SJSA1 (cell line): ENCODE measurements around the gene OSBPL5. TPM values are rescaled to one million over a fixed set of nuclear protein-coding genes. Genes with fewer than 3 reads are reported as not detected.

Experiments
- DNase-seq, 2 experiments: peaks; one replicate each; pipeline ENCODE4 v3.0.0-alpha.2; 2015 to 2020; ENCODE audit warnings: low spot score in 2 of 2, low read depth in 1 of 2
- H3K27ac ChIP-seq: fragments of 250-450 bp; sonication (Bioruptor Pico); 2 replicates; pipeline ENCODE4 v1.5.1; 2020; ENCODE audit warnings: mild to moderate bottlenecking, moderate library complexity
- H3K27me3 ChIP-seq: fragments of 250-450 bp; sonication (Bioruptor Pico); replicated peaks from 2 replicates; pipeline ENCODE4 v1.5.1; 2020; ENCODE audit warnings: mild to moderate bottlenecking, moderate library complexity
- H3K36me3 ChIP-seq: fragments of 250-450 bp; sonication (Bioruptor Pico); 2 replicates; pipeline ENCODE4 v1.5.1; 2020; ENCODE audit warnings: mild to moderate bottlenecking
- H3K4me1 ChIP-seq: fragments of 250-450 bp; sonication (Bioruptor Pico); replicated peaks from 2 replicates; pipeline ENCODE4 v1.6.1; 2021; ENCODE audit warnings: mild to moderate bottlenecking
- H3K4me3 ChIP-seq: fragments of 250-450 bp; sonication (Bioruptor Pico); 2 replicates; pipeline ENCODE4 v1.5.1; 2020; ENCODE audit warnings: mild to moderate bottlenecking
- H3K9me3 ChIP-seq: fragments of 250-450 bp; sonication (Bioruptor Pico); replicated peaks from 2 replicates; pipeline ENCODE4 v1.5.1; 2020; ENCODE audit warnings: mild to moderate bottlenecking
- total RNA-seq: library from RNA; depleted of rRNA; stranded (reverse); fragments of >200 nt; shearing (Covaris generic); gene quantifications from 2 replicates; pipeline ENCODE4 v1.2.3, GENCODE V29; 2014; rRNA removed

Gene OSBPL5
- total RNA-seq, 1 experiment from 2014 or later: 45.3 TPM

- peaks cover 63% of the 10 kb centered on the region for H3K36me3 ChIP-seq
Observed at GRCh38 chr11:3046641-3047040, 118.5 kb downstream of the OSBPL5 start.

GRCh38 chr11:3046190-3046589 lies 118.9 kb downstream of the OSBPL5 start:
- peaks cover 16% of the 10 kb centered on the region for H3K4me1 ChIP-seq
- no peaks in the 10 kb centered on the region for H3K9me3 ChIP-seq
- peaks cover 66% of the 10 kb centered on the region for H3K36me3 ChIP-seq
- H3K27ac ChIP-seq: no peak overlapping the region
- no peaks in the 10 kb centered on the region for H3K27me3 ChIP-seq
- DNase-seq: no peak
- no peak overlapping the region for H3K4me3 ChIP-seq

More at GRCh38 chr11:3046641-3047040, 118.5 kb downstream of the OSBPL5 start:
- DNase-seq: no peak
- Histone ChIP-seq H3K4me3 (no peak overlapping the region), H3K27ac (no peak overlapping the region), H3K4me1 (peaks cover 16% of the 10 kb centered on the region), H3K9me3 (no peaks in the 10 kb centered on the region), H3K27me3 (no peaks in the 10 kb centered on the region)

GRCh38 chr11:3044915-3045314 lies 120.2 kb downstream of the OSBPL5 start:
- peaks cover 79% of the 10 kb centered on the region for H3K36me3 ChIP-seq
- no peaks in the 10 kb centered on the region for H3K9me3 ChIP-seq
- no peaks in the 10 kb centered on the region for H3K27me3 ChIP-seq
- H3K27ac ChIP-seq: no peak overlapping the region
- H3K4me1 ChIP-seq: peaks cover 9% of the 10 kb centered on the region
- H3K4me3 ChIP-seq: no peak overlapping the region
- DNase-seq: no peak

- no peaks in the 10 kb centered on the region for H3K9me3 ChIP-seq
- no peak overlapping the region for H3K4me3 ChIP-seq
- H3K36me3 ChIP-seq: peaks cover 82% of the 10 kb centered on the region
- H3K4me1 ChIP-seq: peaks cover under 1% of the 10 kb centered on the region
- no peak for DNase-seq
- H3K27me3 ChIP-seq: no peaks in the 10 kb centered on the region
- no peak overlapping the region for H3K27ac ChIP-seq
Observed at GRCh38 chr11:3044004-3044403, 121.1 kb downstream of the OSBPL5 start.

GRCh38 chr11:3043315-3043871 lies 121.7 kb downstream of the OSBPL5 start:
- Histone ChIP-seq H3K9me3 (no peaks in the 10 kb centered on the region), H3K4me3 (no peak overlapping the region), H3K36me3 (peaks cover 88% of the 10 kb centered on the region)

GRCh38 chr11:3042496-3043314 lies 122.4 kb downstream of the OSBPL5 start:
- Histone ChIP-seq H3K4me1 (no peaks in the 10 kb centered on the region; the same call in 1 of the 2 replicates), H3K27ac (no peak overlapping the region), H3K4me3 (no peak overlapping the region), H3K36me3 (peaks cover 93% of the 10 kb centered on the region), H3K27me3 (no peaks in the 10 kb centered on the region), H3K9me3 (no peaks in the 10 kb centered on the region)
- no peak for DNase-seq

More at GRCh38 chr11:3043315-3043871, 121.7 kb downstream of the OSBPL5 start:
- no peaks in the 10 kb centered on the region; the same call in 1 of the 2 replicates for H3K4me1 ChIP-seq
- DNase-seq: no peak
- no peak overlapping the region for H3K27ac ChIP-seq
- H3K27me3 ChIP-seq: no peaks in the 10 kb centered on the region

- H3K27me3 ChIP-seq: no peaks in the 10 kb centered on the region
- H3K4me3 ChIP-seq: no peak overlapping the region
- H3K9me3 ChIP-seq: no peaks in the 10 kb centered on the region
- no peaks in the 10 kb centered on the region; the same call in 1 of the 2 replicates for H3K4me1 ChIP-seq
- peaks cover 96% of the 10 kb centered on the region for H3K36me3 ChIP-seq
- no peak for DNase-seq
- H3K27ac ChIP-seq: no peak overlapping the region
Observed at GRCh38 chr11:3041699-3042441, 123.2 kb downstream of the OSBPL5 start.

- Histone ChIP-seq H3K36me3 (peaks cover 96% of the 10 kb centered on the region), H3K27ac (no peak overlapping the region), H3K27me3 (no peaks in the 10 kb centered on the region), H3K9me3 (no peaks in the 10 kb centered on the region), H3K4me3 (no peak overlapping the region), H3K4me1 (no peaks in the 10 kb centered on the region; the same call in 1 of the 2 replicates)
- DNase-seq: no peak
Observed at GRCh38 chr11:3040881-3041280, 124.2 kb downstream of the OSBPL5 start.

- Histone ChIP-seq H3K9me3 (no peaks in the 10 kb centered on the region), H3K27me3 (no peaks in the 10 kb centered on the region), H3K4me1 (no peaks in the 10 kb centered on the region; the same call in 1 of the 2 replicates), H3K36me3 (peaks cover 96% of the 10 kb centered on the region), H3K27ac (no peak overlapping the region), H3K4me3 (no peak overlapping the region)
- DNase-seq: no peak
Observed at GRCh38 chr11:3037945-3038271, 127.2 kb downstream of the OSBPL5 start.

Other genes starting within 250 kb of the OSBPL5 start
- 28.0 and 34.6 TPM in 2 replicates for gene PHLDA2, start 235.9 kb downstream of the OSBPL5 start, total RNA-seq
- 186 and 214 TPM in 2 replicates for gene NAP1L4, start 173.0 kb downstream of the OSBPL5 start, total RNA-seq
- gene CARS1, start 107.9 kb downstream of the OSBPL5 start, total RNA-seq: 34.9 and 57.6 TPM in 2 replicates
- gene MRGPRG, start 53.5 kb upstream of the OSBPL5 start, total RNA-seq: not detected in 2 replicates
- not detected in 2 replicates for gene MRGPRE, start 67.1 kb upstream of the OSBPL5 start, total RNA-seq
- gene ZNF195, start 213.8 kb upstream of the OSBPL5 start, total RNA-seq: 34.1 and 41.4 TPM in 2 replicates